ENCODE results near the gene GGTLC1.

GRCh38 chr20:24033151-24033550, 44.6 kb upstream of the GGTLC1 start:
- TF ChIP-seq YY1 (tag by site-specific recombination; IDR thresholded peaks at IDR 0.05) (no peak), ZFP37 (tag by site-specific recombination; IDR thresholded peaks at IDR 0.05) (no peak), ZNF292 (tag by site-specific recombination; IDR thresholded peaks at IDR 0.05; ENCODE audit: borderline replicate concordance, low read depth) (no peak), ZNF274 (IDR thresholded peaks at IDR 0.05; ENCODE audit: low read length) (no peak), ZNF274 (tag by site-specific recombination; IDR thresholded peaks at IDR 0.05; ENCODE audit: borderline replicate concordance) (no peak)

Measured in HEK293 (cell line).